ENCODE data around the gene BRINP3.
"Not testable (repeated sequence)": the region's sequence is repeated elsewhere in the genome, so short reads cannot be mapped to it uniquely, and the experiment has no call there.

BRINP3 gene

GRCh38 chr1:190176776-190177175, 300.9 kb downstream of the BRINP3 start:
- no peak for DNase-seq

DNA sequence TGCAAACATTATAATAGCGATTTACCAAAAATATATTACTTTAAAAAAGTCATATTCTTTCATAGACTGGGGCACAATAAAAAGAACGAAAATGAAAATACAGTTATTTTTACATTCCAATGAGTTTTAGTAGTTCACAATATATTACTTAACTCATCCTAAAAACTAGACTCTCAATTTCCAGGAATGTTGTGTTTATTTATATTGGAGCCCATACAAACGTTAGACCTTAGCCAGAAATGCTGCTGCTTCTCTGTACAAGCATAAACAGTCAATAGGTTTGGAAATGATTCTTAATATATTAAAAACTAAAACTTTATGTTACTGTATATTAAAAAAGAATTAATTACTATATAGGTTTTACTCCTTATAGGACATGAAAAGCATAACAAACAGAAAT, 302.3 kb downstream of the BRINP3 start:
- DNase-seq: no peak

DNA sequence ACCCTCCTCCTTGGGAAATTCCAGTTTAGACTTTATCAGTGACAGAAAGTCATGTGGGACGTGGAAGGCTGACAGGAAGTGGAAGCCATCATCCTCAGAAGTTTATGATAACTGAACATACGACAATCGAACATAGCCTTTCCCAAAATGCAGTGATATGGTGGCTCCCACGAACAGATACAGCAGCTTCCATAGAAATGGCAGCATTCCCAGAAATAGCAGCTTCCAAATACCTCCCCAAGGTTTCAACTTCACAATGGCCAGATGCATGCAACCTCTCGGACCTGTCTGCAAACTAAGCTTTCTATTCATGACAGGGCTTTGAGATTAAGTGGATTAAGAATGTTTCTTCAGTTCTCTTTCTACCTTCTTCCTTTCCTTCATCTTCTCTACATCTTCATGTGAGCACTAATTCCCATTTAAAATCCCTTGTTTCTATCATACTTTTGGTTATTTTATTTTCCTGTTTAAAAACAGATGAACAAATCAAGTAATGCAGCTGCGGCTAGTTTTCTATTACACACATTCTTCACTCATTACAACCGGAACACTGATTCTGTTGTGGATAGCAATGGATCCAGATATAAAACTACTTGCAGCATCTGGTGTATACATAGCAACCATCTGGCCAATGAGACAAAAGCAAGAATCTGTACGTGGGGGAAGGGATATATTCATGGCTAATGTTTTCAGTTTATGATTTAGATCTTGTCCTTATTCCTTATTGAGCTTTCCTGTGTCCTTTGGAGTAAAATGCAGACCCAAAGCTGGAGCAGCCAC, 304.8 kb downstream of the BRINP3 start:
- DNase-seq: no peak

GRCh38 chr1:190170321-190170720, 307.3 kb downstream of the BRINP3 start:
- no peak for DNase-seq

GRCh38 chr1:190169311-190170067, 308.2 kb downstream of the BRINP3 start:
- DNase-seq: no peak

GRCh38 chr1:190168893-190169280, 308.8 kb downstream of the BRINP3 start:
- no peak for DNase-seq

GRCh38 chr1:190168116-190168892, 309.4 kb downstream of the BRINP3 start:
- DNase-seq: no peak

DNA sequence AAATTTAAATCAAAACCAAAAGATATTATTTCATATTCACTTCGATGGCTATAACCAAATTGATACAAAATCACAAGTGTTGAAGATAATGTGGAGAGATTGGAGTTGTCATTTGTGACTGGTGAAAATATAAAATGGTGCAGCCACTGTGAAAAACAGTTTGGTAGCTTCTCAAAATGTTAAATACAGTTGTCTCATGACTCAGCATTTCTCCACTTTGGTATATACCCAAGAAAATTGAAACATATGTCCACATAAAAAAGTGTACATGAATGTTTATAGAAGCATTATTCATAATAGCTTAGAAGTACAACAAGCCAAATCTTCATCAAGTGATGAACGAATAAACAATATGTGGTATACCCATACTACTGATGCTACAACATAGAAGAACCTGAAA, 318.5 kb downstream of the BRINP3 start:
- no peak for DNase-seq

DNA sequence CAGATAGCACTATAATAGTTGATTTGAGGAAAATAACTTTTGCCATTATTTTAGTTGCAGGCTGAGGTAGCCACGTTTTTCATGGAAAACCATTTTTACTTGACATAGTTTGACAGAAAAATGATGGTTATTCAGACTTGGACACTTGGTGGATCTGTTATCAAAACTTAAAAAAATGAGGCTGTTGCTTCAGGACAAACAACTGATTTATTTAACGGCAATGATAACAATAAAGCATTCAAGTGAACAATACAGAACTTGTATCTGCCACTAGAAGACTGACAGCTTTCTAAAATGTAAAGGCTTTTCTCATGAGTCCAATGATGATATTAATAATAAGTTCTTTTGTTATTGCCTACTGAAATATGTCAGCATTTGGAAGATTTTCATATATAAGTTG, 322.9 kb downstream of the BRINP3 start:
- DNase-seq: no peak

GRCh38 chr1:190147616-190148015, 330.0 kb downstream of the BRINP3 start:
- no peak for DNase-seq

DNA sequence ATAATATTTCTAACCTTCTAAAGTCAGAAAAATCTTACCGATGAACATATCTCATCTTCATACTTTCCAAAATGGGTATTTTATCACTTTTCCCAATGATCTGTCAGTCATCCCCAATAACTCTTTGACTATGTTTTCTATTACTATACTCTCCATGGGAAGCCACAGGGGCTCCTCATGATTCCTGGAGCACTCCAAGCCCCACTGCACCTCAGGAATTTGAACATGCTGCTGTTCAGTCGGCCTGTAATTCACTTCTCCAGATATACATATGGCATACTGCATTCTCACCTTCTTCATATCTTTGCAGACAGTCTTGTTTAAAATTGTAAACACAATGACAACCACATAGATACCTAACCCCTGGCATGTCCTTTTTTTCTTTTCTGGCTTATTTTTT, 333.0 kb downstream of the BRINP3 start:
- DNase-seq: no peak

GRCh38 chr1:190140644-190141043, 337.0 kb downstream of the BRINP3 start:
- DNase-seq: no peak

- no peak for DNase-seq
These were observed 339.0 kb downstream of the BRINP3 start for GRCh38 chr1:190138702-190139101.

DNA sequence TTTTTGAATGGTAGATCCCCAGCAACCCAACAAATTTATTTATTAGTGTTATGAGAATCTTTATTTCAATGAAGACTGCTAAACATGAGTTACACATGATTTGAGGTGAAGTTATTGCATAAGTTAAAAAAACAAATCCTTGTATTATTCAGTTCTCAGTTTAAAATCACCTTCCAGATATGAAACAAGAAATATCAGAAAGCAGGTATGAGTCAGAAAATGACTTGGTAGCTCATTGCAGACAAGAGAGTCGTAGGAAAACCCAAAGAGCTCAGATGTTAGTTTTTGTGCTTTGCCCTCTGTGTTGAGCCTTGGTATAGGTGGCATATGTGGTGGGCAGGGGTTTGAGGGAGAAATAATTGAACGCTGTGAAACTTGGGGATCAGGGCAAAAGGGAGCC, 339.4 kb downstream of the BRINP3 start:
- no peak for DNase-seq

DNA sequence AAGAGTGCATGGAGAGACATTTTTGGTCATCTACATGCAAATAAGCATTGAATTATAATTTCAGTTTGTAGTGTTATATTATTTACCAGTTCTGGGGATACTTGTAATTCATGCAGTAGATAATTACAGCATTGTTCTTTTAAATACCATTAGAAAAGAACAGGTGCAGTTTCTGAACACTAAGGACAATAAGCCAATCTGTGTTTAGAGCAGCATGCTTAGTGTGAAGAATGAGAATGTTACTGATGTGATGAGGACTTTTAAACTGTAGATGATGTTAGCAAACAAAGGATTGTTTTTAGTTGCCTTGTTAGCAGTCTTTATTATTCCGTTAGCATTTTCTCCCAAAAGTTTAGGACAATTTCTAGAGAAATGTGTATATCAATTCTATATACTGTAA, 348.3 kb downstream of the BRINP3 start:
- DNase-seq: peak; percentile 51

GRCh38 chr1:190126728-190127127, 350.9 kb downstream of the BRINP3 start:
- no peak for DNase-seq

- no peak for DNase-seq
These were observed 353.6 kb downstream of the BRINP3 start for GRCh38 chr1:190124068-190124467.

DNA sequence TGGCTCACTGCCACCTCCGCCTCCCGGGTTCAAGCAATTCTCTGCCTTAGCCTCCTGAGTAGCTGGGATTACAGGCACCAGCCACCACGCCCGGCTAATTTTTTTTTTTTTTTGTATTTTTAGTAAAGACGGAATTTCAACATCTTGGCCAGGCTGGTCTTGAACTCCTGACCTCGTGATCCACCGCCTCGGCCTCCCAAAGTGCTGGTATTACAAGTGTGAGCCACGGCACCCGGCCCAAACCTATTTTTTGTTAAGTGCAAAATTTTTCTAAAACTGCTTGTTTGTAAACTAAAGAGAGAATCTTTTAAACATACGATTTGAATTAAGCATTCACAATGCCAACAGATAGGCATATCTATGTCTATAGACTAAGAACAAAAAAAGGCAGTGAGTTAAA, 357.1 kb downstream of the BRINP3 start:
- not testable (repeated sequence) for DNase-seq

- no peak for DNase-seq
These were observed 358.0 kb downstream of the BRINP3 start for GRCh38 chr1:190119683-190120082.

- DNase-seq: no peak
These were observed 360.7 kb downstream of the BRINP3 start for GRCh38 chr1:190116921-190117320.

GRCh38 chr1:190104961-190105360, 372.7 kb downstream of the BRINP3 start:
- DNase-seq: no peak

- no peak for DNase-seq
These were observed 374.8 kb downstream of the BRINP3 start for GRCh38 chr1:190102757-190103326.

GRCh38 chr1:190101756-190102155, 375.9 kb downstream of the BRINP3 start:
- DNase-seq: no peak
